Measurements from ENCODE around the gene HABP2.

DNA sequence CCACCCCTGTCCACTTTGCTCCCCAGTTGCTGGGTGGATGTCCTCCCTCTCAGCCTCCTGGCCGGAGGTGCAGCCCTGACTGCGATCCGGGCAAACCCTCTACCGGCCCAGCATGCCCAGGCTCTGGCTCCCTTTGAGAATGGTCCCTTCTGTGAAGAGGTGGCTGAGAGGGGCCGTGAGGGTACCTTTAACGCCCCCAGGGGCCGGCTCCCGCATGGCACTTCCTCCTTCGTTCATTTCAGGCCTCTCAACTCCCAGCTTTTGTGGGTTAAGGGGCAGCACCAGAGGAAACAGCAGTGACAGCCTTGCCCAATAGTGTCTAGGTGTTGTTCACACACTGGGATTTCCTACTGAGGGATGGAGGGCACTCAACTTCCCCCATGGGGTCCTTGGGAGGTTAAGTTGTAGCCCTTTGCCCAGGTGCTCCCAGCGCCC is 33.2 kb upstream of the HABP2 start:
- TF ChIP-seq POLR2AphosphoS5 (IDR thresholded peaks at IDR 0.05; ENCODE audit: low read depth, low read length) (no peak), POLR2A (IDR thresholded peaks at IDR 0.05; ENCODE audit: low read depth, low read length) (no peak)
